Spleen (tissue), 7 donors: ENCODE data around the gene MTFMT.

Experiments
- POLR2A ChIP-seq, 3 donors: fragments of 450-650 bp; IDR thresholded peaks; one replicate each; pipeline ENCODE4 v1.5.1; 2017; ENCODE audit warnings: antibody characterized with exemption in 3 of 3, mild to moderate bottlenecking in 1 of 3
- POLR2AphosphoS5 ChIP-seq, 3 donors: sonication (generic); formaldehyde crosslinking; IDR thresholded peaks; one replicate each; pipeline ENCODE4 v1.5.1; 2017; ENCODE audit warnings: antibody characterized with exemption in 3 of 3
- TF ChIP-seq, protein P1 (sequence below), 11 experiments: fragments of 200-600 bp in 7 of 11; fragments of 450-650 bp in 4 of 11; sonication (generic) in 4 of 11; IDR thresholded peaks in 8 of 11; conservative IDR thresholded peaks in 3 of 11; 1 replicate in 7 of 11; 2 replicates in 4 of 11; pipeline versions ENCODE4 v1.4.0 to v1.8.0; 2016 to 2021; ENCODE audit warnings: antibody characterized with exemption in 11 of 11, inconsistent platforms in 4 of 11, mild to moderate bottlenecking in 1 of 11
- donor health status: DM: no; HTN: no; CAD: no; lungs with moderate emphysema.
- donor health status: DM: no; HTN: no; CAD: no.
- donor health status: DM: no; HTN: no; CAD: no.

DNA sequence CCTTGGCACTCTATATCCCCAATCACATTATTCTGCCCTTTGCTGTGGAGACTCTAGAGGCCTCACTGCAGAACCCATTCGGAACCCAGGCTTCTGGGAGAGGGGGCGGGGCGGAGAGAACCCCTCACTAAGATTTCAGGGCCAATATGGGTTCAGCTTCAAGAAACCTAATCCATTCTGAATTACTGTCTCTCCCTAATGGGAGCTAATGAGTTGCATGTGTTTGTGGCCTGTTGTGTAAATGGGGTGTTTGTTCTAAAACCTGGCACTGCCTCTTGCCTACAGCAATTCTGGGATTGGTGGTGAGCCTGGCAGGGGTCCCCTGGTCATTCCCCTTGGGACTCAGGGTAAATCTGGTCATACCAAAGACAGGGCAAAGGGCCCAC, 39.0 kb upstream of the MTFMT start:
- TF ChIP-seq, protein P1, sequence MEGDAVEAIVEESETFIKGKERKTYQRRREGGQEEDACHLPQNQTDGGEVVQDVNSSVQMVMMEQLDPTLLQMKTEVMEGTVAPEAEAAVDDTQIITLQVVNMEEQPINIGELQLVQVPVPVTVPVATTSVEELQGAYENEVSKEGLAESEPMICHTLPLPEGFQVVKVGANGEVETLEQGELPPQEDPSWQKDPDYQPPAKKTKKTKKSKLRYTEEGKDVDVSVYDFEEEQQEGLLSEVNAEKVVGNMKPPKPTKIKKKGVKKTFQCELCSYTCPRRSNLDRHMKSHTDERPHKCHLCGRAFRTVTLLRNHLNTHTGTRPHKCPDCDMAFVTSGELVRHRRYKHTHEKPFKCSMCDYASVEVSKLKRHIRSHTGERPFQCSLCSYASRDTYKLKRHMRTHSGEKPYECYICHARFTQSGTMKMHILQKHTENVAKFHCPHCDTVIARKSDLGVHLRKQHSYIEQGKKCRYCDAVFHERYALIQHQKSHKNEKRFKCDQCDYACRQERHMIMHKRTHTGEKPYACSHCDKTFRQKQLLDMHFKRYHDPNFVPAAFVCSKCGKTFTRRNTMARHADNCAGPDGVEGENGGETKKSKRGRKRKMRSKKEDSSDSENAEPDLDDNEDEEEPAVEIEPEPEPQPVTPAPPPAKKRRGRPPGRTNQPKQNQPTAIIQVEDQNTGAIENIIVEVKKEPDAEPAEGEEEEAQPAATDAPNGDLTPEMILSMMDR (IDR thresholded peaks at IDR 0.05 in 8 of 11, conservative IDR thresholded peaks at IDR 0.05 in 3 of 11), result no peak
- TF ChIP-seq POLR2A (IDR thresholded peaks at IDR 0.05) (no peak), POLR2AphosphoS5 (IDR thresholded peaks at IDR 0.05) (no peak)
